GM19324 (cell line): Measurements from ENCODE around the gene SLC7A5.
"Not testable (repeated sequence)": the region's sequence is repeated elsewhere in the genome, so short reads cannot be mapped to it uniquely, and the experiment has no call there.

Experiments used
- ATAC-seq: cut with Tn5 transposase; IDR thresholded peaks from one replicate; pipeline ENCODE4 v1.9.1; 2021; ENCODE audit warnings: mild to moderate bottlenecking, moderate library complexity; ENCODE audit not compliant: unreplicated experiment, low FRiP score

SLC7A5 gene

DNA sequence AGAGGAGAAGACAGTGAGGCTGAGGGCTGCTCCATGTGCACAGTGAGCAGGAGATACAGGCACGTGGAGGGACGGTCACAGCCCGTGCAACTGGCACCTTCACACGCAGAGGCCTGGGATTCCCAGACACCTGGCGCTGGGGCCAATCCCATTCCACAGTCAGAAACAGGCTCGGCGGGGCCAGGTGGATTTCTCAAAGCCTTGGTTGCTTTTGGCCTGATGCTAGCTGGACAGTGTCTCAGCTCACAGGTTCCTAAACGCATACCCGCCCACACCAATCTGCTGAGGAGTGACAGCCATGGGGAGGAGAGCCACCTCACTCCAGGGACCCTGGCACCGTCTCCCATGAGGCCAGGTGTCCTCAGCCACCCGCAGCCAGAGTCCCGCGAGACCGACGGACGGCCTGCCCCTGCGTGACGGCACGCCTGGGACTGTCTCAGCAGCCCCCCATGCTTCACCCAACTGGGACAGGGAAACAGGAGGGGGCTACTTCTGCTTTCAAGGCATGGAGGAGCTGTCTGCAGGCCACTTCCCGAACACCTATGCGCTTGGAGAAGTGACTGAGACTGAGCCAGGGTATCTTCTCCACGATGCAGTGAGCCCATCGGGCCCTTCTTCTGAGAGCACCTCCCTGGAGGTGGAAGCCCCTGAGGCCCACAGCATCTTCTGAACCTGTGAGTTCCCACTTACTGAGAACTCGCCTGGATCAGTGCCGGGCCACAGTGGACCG lies 6.5 kb downstream of the SLC7A5 start:
- not testable (repeated sequence) for ATAC-seq

DNA sequence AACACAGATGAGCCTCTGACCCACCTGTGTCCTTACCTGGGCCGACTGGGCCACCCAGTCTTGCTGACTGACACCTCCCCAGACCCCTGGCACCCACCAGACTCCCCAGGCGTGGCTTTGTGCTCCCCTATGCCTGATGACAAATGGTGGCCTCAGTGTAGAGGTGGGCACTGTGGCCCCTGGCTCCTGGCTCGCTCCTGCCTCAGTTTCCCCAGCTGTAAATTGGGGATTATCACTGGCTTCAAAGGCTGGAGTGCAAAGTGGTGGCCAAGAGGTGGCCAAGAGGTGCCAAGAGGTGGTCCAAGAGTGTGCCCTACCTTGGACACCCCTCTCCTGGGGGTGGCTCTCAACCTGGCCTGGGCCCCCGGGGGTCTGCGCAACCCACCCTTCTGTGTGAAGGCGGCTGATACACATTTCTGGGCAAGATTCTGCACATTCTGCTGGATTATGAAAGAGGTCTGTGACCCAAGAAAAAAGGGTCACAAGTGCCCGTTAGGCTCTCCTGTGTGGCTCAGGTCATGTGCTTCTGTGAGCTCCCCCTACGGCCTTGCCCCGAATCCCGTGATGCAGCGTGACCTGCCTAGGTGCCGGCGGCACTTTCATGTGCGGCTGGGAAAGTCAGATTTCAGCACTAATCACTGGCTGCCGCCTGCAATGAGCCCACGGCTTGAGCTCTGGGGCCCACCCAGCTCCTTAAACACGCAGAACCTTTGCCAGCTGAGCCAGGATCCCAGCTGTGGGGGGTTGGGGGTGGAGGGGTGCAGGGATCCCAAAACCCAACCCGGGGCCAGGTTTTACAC lies 7.8 kb downstream of the SLC7A5 start:
- ATAC-seq, result not testable (repeated sequence)

DNA sequence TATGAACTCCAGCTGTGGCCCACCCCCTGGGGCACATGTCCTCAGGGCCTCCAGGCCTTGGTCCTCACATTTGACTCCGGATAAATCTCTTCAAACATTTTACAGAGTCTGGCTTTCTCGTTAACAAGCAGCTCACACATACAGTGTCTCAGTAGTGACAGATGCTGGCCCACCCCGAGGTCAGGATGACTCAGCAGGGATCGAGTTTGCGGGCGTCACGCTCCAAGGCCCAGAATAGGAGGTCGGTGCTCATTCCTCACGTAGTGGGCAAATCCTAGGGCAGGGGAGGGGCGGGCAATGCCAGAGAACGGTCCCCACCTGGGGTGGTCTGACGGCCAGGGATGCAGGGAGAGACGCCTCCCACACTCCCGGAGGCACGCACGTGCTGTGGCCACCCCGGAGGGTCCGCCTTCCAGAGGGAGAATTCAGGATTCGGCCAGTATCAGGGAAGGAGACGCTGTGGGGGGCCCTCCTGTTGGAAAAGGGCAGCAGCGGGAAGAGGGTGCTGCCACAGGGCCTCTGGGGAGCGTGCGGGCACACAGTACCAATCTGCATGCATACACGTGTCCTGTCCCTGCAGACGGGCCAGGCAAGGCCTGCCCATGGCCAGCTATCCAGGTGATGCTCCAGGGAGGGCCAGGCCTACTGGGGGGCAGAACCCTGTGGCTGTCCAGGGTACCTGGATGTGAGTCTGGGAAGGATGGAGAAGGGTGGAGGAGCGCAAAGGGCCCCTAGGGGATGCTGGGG lies 8.6 kb downstream of the SLC7A5 start:
- ATAC-seq, result no peak

DNA sequence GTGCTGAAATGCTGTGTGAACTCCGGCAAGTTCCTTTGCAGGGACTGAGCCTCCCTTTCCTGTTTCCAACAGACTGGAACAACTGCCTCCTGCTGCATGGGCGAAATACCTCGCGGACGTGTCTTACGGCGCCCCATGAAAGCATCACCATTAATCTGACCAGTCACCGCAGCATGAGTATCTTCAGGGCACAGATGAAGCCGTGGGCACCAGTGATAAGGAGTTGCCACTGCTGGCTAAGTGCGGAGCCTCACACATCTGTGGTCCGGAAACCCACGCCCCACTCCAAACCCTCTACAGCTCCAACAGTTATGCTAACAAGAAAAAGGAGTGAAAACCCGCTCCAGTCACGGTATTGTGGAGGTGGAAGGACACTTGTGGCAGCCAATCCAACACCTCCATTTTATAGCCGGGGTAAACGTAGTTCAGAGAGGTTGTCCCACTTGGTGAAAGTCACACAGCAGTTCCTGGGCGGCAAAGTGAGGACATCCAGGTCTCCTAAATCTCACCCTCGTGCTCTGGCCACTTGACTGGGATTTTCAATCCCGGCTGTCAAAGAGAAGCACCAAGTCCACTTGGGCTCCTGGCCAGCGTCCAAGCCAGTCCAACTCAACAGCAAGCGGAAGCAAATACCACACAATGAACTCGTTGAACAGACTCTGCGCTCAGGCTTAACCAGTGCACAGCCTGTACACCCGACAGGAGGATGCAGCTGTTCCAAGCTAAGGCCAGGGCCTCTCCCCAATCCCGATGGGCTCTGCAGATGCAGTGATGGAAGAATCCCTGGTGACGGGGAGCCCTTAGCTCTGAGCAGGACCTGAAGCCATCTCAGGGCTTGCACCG lies 10.9 kb downstream of the SLC7A5 start:
- ATAC-seq, result not testable (repeated sequence)

DNA sequence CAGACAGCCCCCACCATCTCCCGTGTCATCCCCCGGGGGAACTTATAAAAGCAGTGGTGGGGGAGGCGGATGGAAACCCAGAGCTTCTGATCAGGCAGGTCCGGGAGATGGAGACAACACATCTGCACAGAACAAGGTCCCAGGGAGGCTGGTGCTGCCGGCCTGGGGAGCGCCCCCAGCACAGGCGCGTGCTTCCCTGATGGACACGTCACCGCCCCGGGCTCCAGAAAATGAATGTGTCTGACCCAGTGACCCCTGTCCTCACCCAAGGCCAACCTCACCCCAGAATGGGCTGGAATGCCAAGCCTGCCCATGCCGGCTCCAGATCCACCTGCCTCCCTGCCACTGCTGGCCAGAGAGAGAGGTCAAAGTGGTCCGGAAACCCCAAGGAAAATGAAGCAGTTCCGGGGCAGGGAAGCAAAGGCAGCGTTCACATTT lies 12.5 kb downstream of the SLC7A5 start:
- no peak for ATAC-seq

DNA sequence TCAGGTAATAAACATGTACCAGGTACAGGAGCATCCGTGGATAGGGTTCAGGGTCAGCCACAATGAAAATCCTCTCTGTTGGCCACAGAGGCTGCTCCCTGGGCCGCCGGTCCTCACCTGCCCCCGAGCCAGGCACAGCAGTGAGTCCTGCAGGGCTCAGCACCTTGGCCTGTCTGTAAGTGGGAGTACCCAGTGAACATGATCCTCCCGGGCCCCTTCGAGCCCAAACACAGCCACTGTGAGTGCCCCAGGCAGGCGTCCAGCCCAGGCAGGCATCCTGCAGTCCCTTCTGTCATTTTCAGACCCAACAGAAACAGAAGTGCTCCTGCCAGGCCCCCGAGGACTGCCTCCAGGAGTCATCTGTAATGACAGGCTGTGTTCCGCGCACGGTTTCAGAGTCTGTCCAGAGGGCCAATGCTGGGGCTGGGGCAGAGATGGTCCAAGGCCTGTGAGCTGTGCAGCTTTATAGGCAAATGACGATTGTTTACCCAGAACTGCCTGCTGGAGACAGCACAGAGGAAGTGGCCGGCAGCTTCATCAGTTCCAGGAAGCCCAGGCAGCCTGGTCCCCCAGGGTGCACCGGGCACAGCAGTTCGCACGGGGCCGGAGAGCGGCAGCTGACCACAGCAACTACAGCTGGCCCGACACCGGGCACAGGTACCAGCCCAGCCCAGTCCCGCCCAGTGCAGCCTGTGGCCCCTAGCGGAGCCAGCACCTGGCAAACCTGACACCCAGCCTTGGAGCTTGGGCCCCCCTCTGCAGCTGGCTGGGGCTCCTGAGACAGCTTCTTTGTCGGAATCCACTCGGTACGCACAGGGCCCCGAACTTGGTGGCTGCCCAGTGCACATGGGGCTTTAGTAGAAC lies 13.2 kb downstream of the SLC7A5 start:
- ATAC-seq, result no peak

DNA sequence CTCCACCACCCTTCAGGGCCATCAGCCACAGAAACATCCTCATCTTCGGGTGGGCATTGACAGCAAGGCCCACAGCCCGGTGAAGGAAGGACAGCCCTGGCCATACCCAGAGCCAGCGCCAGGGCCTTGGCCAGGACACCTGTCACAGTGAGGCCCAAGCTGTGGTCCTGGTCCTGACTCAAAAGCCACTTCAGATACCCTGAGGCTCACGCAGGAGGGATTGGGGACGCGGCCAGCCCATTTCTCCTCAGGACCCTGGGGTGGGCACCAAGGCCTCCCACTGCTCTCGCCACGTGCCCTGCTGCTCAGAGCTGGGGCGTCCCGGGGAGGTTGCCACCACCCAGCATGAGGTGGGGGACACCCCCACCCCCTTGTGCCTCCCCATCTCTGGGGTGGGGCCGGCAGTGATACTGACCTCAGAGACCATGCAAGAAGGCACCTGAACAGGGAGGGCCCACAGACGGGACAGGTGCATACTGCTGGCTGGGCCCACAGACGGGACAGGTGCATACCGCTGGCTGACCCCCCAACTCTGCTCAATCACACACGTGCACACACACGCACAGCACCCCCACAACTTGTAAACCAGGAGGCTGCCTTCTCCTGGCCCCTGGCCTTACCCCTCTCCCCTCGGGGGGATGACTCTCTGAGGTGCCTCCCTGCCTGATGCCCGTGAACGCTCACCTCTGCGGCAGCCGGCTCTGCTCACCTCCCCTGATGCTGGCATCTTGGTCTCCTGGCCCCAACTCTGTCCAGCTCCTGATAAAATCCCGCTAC lies 14.2 kb downstream of the SLC7A5 start:
- no peak for ATAC-seq

DNA sequence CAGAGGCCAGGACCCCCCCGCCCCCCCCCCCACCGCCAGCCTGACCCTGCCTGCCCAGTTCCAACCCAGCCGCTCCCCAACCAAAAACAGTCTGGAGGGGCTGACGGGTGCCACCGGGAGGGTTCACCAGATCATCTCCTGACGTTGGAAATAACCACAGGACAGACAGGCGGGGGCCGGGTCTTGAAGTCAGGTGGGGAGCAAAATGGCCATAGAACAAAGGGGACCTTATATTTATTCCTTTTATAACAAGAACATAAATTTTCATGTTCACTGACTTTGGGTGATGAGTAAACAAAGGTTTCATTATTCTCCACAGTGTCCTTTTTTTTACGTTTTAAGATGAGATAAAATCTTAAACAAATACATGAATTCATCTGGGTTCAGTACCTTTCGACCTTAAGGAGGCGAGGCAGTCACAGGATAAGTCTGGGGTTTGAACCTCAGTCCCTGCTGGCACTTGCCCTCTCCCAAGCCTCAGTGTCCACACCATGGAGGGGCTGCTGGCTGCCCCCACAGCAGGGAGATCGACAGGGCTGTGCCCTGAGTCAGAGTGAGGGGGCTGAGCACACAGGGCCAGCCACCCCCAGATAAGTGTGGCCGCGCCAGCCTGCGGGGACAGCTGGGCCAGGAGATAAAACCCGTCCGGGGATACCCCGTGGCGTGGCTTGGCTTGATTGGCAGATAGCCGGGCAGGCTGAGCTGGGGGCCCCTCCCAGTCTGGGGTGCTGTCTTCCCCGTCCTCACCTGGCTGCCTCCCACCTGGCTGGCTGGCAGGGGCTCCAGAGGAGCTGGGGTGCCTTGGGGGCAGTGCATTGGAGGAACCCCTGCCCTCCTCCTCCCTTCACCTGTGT lies 15.0 kb downstream of the SLC7A5 start:
- ATAC-seq, result no peak

DNA sequence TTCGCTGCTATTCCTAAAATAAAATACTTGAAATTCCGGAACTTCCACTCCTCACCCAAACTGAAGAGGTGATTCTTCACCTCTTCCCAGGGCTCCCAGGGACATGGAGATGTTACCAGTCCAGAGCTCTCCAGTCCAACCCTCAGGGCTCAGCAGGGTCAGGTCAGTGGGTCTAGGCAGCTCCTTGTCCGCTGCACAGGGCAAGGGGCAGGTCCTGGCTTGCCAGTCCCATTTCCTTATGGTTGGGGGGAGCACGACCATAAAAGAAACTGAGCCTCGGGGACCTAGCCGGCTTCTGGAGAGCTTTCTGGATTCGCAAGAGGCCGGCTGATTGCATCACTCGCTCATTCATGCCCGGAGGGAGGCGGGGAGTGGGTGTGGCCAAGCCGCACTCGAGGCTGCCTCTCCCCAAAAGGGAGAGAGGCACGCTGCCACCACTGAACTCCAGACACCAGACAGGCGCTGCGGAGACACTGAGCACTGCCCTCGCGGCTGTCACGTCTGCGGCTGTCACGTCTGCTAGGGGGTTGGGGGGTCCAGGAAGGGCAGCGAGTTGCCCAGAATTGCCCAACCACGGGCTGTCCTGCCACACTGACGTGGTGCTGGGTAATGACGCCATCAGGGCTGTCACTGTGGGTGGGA lies 15.8 kb downstream of the SLC7A5 start:
- ATAC-seq, result no peak

DNA sequence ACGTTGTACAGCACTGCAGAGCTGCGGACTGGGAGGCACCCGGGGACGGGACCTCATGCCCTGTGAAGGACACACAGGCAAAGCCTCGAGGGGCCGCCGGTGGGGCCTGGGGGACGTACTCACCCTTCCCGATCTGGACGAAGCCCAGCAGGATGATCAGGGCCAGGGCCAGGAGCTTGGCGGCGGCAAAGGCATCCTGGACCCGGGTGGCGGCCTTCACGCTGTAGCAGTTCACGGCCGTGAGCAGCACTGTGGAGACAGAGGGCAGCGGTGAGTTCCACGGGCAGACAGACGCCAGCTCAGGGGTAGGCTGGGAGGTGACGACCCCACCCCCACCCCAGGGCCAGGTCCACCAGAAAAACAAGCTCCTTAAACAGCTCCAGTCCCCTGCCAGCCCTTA lies 17.7 kb downstream of the SLC7A5 start:
- ATAC-seq, result no peak

DNA sequence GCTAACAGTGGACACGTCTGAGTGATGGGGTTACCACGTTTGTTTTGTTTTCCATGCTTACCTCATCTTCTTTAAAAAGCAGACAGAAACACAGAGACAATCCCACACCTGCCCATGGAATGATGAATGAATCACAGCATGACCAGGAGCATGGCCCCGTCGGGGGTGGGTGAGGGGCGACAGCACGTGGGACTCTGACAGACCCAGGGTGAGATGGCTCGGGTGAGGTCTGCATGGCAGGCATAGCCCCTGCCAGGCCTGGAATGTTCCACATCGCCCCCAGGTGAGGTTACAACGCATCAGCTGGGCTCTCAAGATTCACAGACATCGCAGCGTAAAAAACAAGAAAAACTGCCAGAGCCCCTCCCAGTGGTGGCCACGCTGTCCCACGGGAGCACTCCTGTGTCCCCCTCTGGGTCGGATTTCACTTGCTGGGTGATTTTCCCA lies 18.1 kb downstream of the SLC7A5 start:
- ATAC-seq, result no peak

DNA sequence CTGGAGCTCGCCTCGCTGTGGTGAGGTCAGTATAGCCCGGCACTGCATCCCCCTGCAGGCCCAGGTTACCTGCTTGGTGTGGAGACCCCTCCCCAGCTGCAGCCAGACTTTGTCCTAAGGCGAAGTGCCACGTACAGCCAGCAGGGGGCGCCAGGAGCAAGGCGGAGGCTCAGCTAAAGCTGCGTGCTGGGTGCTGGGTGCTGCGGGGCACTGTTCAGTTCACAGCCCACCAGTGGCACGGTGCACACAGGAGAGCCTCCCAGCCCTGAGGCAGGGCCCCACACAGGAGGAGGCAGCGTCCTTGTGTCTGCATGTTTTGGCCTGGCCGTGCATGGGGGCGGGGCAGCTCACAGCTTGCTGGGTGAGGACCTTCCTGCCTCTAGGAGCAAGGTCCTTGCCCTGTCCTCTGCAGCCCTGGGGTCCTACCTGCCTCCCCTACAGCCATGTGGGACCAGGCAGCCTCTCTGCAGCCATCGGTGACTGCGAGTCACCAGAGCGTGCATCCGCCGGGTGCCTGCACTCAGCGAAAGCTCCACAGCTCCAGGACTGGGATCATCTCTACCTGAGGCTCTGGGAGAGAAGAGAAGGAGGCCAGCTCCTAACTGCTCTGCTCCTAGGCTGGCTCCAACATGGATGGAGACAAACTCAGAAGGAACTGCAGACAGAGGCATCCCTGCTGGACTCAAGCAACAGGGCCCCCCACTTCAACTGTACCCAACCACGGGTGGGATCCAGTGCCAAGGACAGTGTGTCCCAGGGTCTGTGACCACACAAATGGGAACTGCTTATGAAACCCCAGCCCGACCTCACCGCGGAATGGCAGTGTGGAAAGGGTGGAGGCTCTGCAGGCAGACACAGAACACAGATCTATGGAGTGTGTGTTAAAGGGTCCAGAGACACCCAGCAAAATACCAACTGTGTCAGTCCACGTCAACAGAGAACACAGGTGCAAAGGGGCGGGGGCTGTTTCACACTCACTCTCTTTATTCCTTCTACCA lies 19.0 kb downstream of the SLC7A5 start:
- no peak for ATAC-seq

DNA sequence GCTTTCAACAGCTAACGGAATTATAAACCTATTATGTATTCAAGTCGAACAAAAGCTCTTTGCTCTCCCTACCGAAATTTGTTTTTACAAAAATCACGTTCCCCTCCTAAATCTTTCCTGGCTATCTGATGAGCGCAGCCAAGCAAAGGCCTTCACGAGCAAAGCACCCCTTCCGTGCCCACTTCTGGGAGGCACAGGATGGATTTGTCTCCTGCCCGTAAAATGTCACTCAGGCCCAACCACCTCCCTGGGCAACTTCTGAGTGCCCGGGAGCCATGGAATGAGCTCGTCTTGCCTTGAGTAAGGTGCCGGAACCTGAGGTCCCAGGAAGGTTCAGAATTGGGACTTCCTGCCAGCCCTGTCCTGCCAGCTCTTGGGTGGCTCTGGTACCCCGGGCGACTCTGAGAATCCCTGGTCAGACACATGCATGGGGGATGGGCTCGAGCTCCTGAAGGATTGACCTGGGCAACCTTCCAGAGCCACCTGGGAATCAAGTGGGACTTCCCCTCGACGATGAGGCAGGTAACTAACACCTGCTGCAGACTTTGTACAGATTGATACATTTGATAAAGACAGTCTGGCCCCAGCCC lies 19.8 kb downstream of the SLC7A5 start:
- ATAC-seq, result no peak

DNA sequence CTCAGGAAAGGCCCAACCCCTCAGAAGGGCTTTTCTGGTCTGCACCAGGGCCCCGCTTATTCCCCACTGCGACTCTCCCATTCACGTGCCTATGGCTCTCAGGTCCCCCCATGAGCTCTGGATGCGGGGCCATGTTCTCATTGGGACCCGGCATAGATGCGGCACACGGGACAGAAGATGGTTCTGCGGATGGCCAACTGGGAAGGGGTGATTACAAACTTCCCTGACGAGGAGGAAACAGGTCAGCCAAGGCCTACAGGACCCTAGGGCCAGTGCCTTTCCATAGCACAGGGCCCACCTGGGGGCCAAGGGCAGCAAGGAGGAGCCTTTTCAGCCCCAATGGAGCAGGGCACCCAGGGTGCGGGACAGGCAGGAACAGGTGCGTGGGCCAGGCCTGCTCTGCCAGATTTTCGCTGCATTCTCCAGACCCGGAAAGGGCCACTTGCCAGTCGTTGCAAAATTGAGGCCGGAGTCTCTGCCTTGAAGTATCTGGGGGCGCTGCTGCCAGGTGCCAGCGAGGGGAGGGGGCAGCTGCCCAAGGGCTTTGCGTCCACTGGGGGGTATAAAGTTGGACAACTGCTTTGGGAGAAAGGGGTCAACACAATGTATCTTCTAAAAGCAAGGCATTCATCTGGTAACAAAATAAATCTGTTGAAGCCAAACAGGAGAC lies 20.5 kb downstream of the SLC7A5 start:
- no peak for ATAC-seq
